Activated naive CD8-positive, alpha-beta T cell treated with anti-CD3 and anti-CD28 coated beads, Interleukin-2, amount 50 U/mL, for 24 hours (primary cell): ENCODE results near the gene PHACTR1.

Source experiments
- ATAC-seq: fragments of 150-1000 bp; cut with Tn5 transposase; one replicate; pipeline ENCODE4 v1.10.0; 2021
- DNase-seq: peaks from one replicate; pipeline ENCODE4 v3.0.0; 2021
- H3K27ac Mint-ChIP-seq: one replicate; pipeline ENCODE4 v1.8.0; 2021; ENCODE audit warnings: mild to moderate bottlenecking, mixed read lengths
- H3K27me3 Mint-ChIP-seq: one replicate; pipeline ENCODE4 v1.8.0; 2021; ENCODE audit warnings: mixed read lengths
- H3K36me3 Mint-ChIP-seq: one replicate; pipeline ENCODE4 v1.8.0; 2021; ENCODE audit warnings: low read depth, mixed read lengths
- H3K4me1 Mint-ChIP-seq: one replicate; pipeline ENCODE4 v1.8.0; 2021; ENCODE audit warnings: mixed read lengths
- H3K4me3 Mint-ChIP-seq: one replicate; pipeline ENCODE4 v1.8.0; 2021; ENCODE audit warnings: mild to moderate bottlenecking, moderate library complexity, mixed read lengths
- H3K9me3 Mint-ChIP-seq: one replicate; pipeline ENCODE4 v1.8.0; 2021; ENCODE audit warnings: mixed read lengths

PHACTR1 gene

DNA sequence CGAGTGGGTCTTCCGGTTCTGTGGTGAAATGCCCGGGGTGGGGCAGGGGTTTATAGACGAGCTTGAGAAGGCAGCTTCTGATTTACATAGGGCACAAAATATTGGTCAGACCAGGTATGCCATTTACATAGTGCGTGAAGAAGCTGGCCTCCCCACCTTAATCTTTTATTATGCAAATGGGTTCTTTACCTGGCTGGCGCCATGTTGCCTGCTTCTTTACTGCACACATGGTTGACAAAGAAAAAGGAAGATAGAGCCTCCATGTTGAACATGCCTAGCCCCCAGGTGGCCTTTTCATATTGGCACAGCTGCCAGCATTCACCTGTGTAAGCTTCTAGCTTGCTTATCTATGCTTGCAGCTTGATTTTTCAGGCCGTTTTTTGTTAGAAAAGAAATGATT, 276.2 kb downstream of the PHACTR1 start:
- peaks cover 17% of the 10 kb centered on the region for H3K9me3 Mint-ChIP-seq
- H3K4me3 Mint-ChIP-seq, result no peak overlapping the region
- H3K4me1 Mint-ChIP-seq, result no peaks in the 10 kb centered on the region
- H3K27me3 Mint-ChIP-seq, result peaks cover 10% of the 10 kb centered on the region
- DNase-seq, result no peak
- ATAC-seq, result no peak
- no peak overlapping the region for H3K27ac Mint-ChIP-seq
- H3K36me3 Mint-ChIP-seq, result peaks cover 1% of the 10 kb centered on the region

DNA sequence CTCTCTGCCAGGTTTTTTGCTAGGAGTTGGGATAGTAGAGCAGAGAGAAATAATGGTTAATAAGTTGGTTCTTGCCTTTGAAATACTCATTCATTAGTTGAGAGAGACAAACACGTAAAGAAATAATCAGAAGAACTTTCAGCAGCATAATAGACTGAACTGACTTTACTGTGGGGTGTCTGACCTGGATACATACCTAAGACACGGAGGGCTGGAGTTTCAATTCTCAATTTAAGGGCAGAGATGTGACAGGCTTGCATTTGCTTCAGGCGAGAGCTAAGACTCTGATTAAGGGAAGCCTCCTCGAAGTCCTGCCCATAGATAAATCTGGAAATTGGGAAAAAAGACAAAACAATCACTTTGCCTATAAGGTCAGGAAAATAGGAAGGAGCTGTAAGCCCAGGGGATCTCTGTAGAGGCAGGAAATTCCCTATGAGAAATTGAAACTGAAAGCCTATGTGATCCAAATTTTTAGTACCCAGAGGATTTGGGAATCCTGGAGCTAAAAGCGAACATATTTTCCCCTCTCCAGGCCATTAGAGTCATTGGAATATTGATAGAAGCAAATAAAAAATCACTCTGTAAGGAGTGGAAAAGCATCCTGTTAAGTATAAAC, 276.8 kb downstream of the PHACTR1 start:
- peaks cover 1% of the 10 kb centered on the region for H3K36me3 Mint-ChIP-seq
- H3K9me3 Mint-ChIP-seq, result peaks cover 17% of the 10 kb centered on the region
- H3K27ac Mint-ChIP-seq, result no peak overlapping the region
- DNase-seq (no peak), ATAC-seq (no peak)
- peaks cover 10% of the 10 kb centered on the region for H3K27me3 Mint-ChIP-seq
- H3K4me3 Mint-ChIP-seq, result no peak overlapping the region
- no peaks in the 10 kb centered on the region for H3K4me1 Mint-ChIP-seq

DNA sequence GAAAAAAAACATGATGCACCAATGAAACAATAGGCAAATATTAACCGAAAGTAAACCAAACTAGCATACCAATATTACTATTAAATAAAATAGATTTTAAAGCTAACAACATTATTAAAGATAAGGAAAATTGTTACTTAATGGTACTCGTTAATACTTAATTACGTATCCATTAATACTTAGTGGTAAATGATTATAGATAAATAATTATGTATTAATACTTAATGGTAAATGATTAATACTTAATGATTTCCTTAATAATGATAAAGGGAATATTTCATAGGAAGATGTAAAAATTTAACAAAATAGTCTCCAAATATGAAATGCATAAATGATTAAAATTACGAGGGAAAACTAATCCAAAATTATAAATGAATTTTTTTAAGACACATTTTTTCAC, 278.9 kb downstream of the PHACTR1 start:
- no peak overlapping the region for H3K27ac Mint-ChIP-seq
- H3K27me3 Mint-ChIP-seq, result peaks cover 13% of the 10 kb centered on the region
- DNase-seq, result no peak
- H3K4me3 Mint-ChIP-seq, result no peak overlapping the region
- H3K9me3 Mint-ChIP-seq, result peaks cover 17% of the 10 kb centered on the region
- no peak for ATAC-seq
- H3K36me3 Mint-ChIP-seq, result peaks cover 1% of the 10 kb centered on the region
- no peaks in the 10 kb centered on the region for H3K4me1 Mint-ChIP-seq

DNA sequence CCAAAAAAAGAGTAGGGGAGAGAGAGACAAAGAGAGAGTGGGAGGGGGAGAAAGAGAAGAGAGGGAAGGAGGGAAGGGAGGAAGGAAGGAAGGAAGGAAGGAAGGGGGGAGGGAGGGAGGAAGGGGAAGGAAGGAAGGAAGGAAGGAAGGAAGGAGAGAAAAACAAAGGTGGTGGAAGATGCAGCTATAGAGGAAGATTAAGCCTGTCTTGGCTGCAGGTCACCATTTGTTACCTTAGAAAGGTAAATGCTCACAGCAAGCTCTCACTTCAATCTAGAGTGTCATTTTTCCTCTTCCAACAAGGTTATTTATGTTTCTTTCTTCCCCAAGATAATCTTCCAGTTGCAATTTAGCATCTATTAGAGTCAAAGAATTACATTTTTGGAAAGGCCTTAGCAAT, 284.0 kb downstream of the PHACTR1 start:
- H3K36me3 Mint-ChIP-seq, result no peaks in the 10 kb centered on the region
- H3K27ac Mint-ChIP-seq, result no peak overlapping the region
- H3K27me3 Mint-ChIP-seq, result peaks cover 2% of the 10 kb centered on the region
- H3K4me3 Mint-ChIP-seq, result no peak overlapping the region
- no peaks in the 10 kb centered on the region for H3K9me3 Mint-ChIP-seq
- DNase-seq (no peak), ATAC-seq (no peak)
- no peaks in the 10 kb centered on the region for H3K4me1 Mint-ChIP-seq

DNA sequence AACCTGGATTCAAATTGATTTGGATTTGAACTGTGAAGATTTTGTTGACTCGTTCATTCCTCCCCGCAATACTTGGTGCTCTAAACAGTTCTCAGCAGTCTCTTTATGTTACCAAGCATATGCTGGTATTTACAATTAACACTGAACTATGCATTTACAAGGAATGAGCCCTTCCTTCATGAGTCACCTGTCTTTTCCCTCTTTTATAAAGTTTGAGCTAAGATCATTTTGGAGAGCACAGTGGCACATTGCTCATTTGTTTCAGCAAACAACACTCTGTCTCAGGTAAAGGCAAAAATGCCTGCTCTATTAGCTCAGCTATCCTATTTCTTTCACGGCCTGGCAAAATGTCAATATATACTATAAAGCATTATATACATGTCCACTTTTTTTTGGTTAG, 285.4 kb downstream of the PHACTR1 start:
- no peak overlapping the region for H3K27ac Mint-ChIP-seq
- peaks cover 5% of the 10 kb centered on the region for H3K27me3 Mint-ChIP-seq
- H3K4me1 Mint-ChIP-seq, result no peaks in the 10 kb centered on the region
- DNase-seq, result no peak
- no peaks in the 10 kb centered on the region for H3K36me3 Mint-ChIP-seq
- ATAC-seq, result no peak
- no peak overlapping the region for H3K4me3 Mint-ChIP-seq
- H3K9me3 Mint-ChIP-seq, result no peaks in the 10 kb centered on the region

DNA sequence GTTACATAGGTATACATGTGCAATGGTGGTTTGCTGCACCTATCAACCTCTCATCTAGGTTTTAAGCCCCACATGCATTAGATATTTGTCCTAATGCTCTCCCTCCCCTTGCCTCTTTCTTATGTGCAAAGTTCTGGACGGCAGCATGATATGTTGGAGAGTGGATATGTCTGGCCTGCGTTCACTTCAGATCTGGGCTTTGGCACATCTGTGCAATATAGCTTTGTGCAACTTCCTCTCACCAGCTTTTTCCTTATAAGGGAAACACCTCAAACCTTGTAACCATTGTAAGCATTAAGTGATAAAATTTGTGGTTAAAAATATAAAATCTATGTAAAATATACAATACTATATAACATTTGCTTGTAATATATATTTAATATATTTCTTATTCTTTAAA, 288.0 kb downstream of the PHACTR1 start:
- Mint-ChIP-seq H3K9me3 (no peaks in the 10 kb centered on the region), H3K27ac (no peak overlapping the region), H3K27me3 (peaks cover 8% of the 10 kb centered on the region), H3K36me3 (no peaks in the 10 kb centered on the region), H3K4me1 (no peaks in the 10 kb centered on the region), H3K4me3 (no peak overlapping the region)
- DNase-seq, result no peak
- ATAC-seq, result no peak

DNA sequence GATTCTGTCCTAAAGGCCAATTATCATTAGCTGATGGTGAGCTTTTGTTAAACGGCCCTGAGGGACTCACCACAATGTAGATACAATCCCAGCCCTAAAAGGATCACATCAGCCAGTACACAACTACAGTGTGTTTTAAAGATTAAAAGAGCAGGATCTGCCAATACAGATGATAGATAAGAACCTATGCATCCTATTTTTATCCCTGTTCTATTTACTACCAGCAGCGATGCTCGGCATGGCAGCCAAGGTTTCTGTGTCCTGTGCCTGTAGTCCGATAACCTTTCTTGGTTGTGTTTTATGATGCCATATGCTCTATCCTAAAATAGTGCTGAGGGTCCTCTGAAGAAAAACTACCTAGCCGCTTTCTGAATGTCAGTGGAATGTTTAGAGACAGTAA, 289.4 kb downstream of the PHACTR1 start:
- no peak for DNase-seq
- Mint-ChIP-seq H3K27ac (no peak overlapping the region), H3K9me3 (no peaks in the 10 kb centered on the region), H3K4me3 (no peak overlapping the region), H3K36me3 (no peaks in the 10 kb centered on the region), H3K4me1 (no peaks in the 10 kb centered on the region), H3K27me3 (peaks cover 10% of the 10 kb centered on the region)
- no peak for ATAC-seq

DNA sequence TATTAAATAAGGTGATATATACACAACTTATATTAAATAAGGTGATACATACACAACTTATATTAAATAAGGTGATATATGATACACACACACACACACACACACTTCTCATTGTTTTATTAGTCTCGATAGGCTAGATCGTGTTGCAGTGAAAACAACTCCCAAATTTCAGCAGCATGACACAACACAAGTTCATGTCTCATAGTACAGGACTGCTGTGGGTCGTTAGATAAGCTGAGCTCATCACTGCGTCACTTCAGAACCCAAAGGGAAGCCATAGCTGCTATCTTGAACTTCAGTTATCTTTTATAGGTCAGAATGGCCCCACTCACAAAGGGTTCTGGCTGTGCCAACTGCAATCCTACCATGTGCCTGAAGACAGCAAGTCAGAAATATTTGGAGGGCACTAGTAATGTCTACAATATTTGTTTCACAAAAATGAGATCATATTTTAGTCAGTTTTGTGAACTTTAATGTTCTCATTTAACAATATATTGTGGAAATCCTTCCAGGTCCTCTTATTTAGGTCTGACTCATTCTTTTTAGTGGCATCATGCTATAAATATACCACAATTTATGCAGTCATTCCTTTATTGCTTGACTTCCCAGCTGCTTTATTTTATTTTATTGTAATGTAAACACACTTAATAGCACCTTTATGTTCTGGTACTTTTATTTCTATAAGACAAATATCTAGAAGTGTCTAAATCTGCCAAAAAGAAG, 290.2 kb downstream of the PHACTR1 start:
- Mint-ChIP-seq H3K27ac (no peak overlapping the region), H3K4me1 (no peaks in the 10 kb centered on the region), H3K27me3 (peaks cover 13% of the 10 kb centered on the region), H3K9me3 (no peaks in the 10 kb centered on the region), H3K4me3 (no peak overlapping the region), H3K36me3 (no peaks in the 10 kb centered on the region)
- DNase-seq (no peak), ATAC-seq (no peak)

DNA sequence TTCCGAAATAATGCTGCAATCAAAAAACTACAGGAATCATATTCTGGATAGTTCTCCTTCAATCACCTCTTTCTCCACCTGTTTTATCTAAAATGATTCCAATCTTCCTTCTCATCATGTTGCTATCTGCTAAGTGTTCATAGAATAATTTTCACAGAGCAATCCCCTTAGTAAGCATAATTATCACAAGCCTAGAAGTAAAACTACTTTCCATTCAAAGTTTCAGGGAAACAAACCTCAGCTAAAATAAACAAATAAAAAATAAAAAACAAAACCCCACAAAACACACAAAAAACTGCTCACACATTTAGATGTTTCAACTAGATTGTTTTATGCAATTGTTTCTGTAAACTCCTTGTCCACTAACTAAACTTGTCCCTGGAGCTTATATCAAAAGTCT, 291.2 kb downstream of the PHACTR1 start:
- ATAC-seq, result no peak
- Mint-ChIP-seq H3K9me3 (no peaks in the 10 kb centered on the region), H3K4me1 (no peaks in the 10 kb centered on the region)

DNA sequence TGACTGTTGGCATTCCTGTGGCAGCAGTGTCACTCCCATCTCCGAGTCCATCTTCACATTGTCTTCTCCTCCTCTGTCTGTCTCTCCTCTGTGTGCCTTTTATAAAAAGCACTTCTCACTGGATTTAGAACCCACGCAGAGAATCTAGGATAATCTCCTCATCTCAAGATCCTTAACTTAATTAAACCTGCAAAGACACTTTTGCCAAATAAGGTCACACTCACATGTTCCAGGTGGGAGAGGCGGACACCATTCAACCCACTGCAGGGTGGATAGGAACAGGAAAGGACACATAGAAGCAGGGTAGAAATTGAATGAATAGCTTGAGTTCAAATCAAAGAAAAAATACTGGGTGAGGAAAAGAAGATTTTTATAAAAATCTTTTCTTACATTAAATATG, 292.5 kb downstream of the PHACTR1 start:
- no peak for ATAC-seq
- Mint-ChIP-seq H3K36me3 (no peaks in the 10 kb centered on the region), H3K27me3 (peaks cover 29% of the 10 kb centered on the region), H3K9me3 (no peaks in the 10 kb centered on the region), H3K27ac (no peak overlapping the region), H3K4me3 (no peak overlapping the region), H3K4me1 (peaks cover 3% of the 10 kb centered on the region)
- DNase-seq, result no peak

More for the DNA sequence above, 291.2 kb downstream of the PHACTR1 start:
- DNase-seq, result no peak
- Mint-ChIP-seq H3K36me3 (no peaks in the 10 kb centered on the region), H3K4me3 (no peak overlapping the region), H3K27ac (no peak overlapping the region), H3K27me3 (peaks cover 22% of the 10 kb centered on the region)

DNA sequence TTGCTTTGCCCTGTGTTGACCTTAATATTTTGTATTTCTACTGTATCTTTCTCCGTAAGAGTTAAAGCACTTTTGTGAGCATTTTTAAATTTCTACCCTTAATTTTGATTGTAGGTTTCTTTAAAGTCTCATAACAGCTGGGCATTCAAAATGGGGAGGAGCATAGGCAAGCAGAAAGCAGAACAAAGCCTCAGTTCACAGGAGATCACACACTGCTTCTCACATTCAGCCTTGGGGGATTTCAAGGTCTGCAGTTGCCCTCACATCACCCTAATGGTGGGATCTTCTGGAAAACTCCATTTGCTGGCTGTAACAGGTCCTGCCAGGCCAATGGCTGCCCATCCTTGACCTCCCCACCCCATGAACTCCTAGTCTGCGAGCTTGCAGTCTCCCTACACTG, 292.9 kb downstream of the PHACTR1 start:
- Mint-ChIP-seq H3K9me3 (no peaks in the 10 kb centered on the region), H3K27ac (no peak overlapping the region), H3K27me3 (peaks cover 32% of the 10 kb centered on the region), H3K4me3 (no peak overlapping the region), H3K4me1 (peaks cover 3% of the 10 kb centered on the region), H3K36me3 (no peaks in the 10 kb centered on the region)
- DNase-seq, result no peak
- no peak for ATAC-seq

DNA sequence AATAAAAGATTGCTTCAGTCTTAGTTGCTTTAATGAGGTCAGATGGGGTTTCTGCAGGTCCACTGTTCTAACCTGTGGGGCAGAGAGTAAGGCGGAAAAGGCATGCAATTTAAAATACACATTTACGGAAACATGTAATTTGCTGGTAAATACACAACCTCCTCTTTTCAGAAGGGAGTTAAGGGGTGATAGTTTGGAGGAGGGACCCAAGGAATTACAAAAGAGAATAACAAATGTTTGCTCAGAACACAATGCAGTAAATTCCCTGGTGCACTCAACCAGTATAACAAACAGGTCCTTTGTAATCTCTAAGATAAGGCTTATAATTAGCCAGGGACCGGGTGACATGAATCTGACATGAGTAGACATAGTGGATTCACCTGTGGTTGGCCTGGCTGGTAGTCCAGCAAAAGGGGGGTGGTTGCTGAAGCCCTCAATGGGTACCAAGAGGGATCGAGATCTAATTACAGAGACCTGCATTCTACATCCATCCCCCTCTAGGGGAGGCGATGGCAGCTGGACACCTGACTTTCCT, 295.1 kb downstream of the PHACTR1 start:
- Mint-ChIP-seq H3K27ac (no peak overlapping the region), H3K27me3 (peaks cover 40% of the 10 kb centered on the region), H3K9me3 (no peaks in the 10 kb centered on the region), H3K4me3 (no peak overlapping the region), H3K4me1 (peaks cover 3% of the 10 kb centered on the region), H3K36me3 (no peaks in the 10 kb centered on the region)
- ATAC-seq (no peak), DNase-seq (no peak)

DNA sequence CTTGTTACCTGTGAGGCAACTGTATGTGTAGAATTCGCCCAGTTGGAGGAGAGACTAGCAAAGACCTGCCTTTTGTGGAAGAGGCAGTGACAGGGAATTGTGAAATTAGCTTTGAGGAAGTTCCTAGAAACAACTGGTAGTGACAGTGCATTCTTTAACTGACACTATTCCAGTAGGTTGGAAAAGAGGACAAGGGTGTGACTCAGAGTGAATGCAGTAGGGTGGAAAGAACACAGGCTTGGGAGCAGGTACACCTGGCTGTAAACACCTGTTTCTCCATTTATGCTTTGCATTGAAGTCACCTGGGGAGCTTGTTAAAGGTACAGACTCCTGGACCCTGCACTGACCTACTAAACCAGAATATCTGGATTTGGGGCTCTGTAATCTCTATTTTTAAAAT, 295.7 kb downstream of the PHACTR1 start:
- Mint-ChIP-seq H3K27me3 (peaks cover 40% of the 10 kb centered on the region), H3K4me3 (no peak overlapping the region)

DNA sequence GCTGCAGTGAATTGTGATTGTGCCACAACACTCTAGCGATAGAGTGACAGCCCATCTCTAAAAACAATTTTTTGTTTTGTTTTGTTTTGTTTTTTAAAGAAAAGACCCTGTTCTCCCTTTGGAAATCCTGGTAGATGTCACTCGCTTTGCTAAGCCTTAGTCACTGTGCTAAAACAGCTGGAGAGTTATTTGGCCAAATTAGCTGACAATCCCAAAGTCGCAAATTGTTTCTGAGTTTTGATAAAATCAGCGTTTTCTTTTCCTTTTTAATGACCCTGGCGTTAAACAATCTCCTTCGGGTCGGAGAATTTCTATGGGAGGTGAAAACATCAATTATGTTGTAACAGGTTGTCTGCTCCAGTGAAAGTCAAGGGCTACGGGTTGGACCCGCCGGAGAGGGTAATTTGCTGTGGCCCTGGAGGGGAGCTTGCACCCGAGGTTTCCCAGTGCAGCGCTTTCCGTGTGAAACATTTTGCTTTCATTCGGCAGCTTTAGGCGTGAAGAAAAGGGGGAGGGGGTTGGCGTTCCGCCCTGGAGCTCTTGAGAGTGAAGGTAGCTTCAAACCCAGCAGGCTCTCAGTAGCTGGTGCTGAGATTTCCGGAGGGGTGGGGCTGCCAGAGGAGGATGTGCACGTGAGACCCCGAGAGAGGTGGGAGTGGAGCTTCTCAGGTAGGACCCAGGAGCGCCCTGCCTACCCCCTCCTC, 296.6 kb downstream of the PHACTR1 start:
- peak overlapping the region; percentile 69 for H3K4me3 Mint-ChIP-seq
- no peaks in the 10 kb centered on the region for H3K36me3 Mint-ChIP-seq
- H3K27me3 Mint-ChIP-seq, result peaks cover 40% of the 10 kb centered on the region
- DNase-seq (peak; percentile 2), ATAC-seq (no peak)
- peaks cover 3% of the 10 kb centered on the region for H3K4me1 Mint-ChIP-seq
- H3K27ac Mint-ChIP-seq, result no peak overlapping the region
- H3K9me3 Mint-ChIP-seq, result no peaks in the 10 kb centered on the region

More for the DNA sequence above, 295.7 kb downstream of the PHACTR1 start:
- Mint-ChIP-seq H3K27ac (no peak overlapping the region), H3K4me1 (peaks cover 3% of the 10 kb centered on the region), H3K9me3 (no peaks in the 10 kb centered on the region), H3K36me3 (no peaks in the 10 kb centered on the region)
- DNase-seq, result no peak
- ATAC-seq, result no peak
